HL-60/S4 treated with phorbol 12-myristate 13-acetate at 8.2 ng/mL for 4 days and 3 days (cell line): Measurements from ENCODE around the gene ANKZF1.

Source experiments
- in situ Hi-C: fragments of 300-500 bp; cut with MboI; formaldehyde crosslinking; loops from 2 replicates; pipeline ENCODE4 v1.15.0; 2022; ENCODE audit warnings: low sequenced_read_pairs

Gene ANKZF1

GRCh38 chr2:219279151-219279915 lies 49.7 kb downstream of the ANKZF1 start, which contains the start of gene DNAJB2:
Gene DNAJB2 (plus strand): TSS chr2:219279366. CDS start chr2:219279834, 468 bp downstream.
- in situ Hi-C loops = no loop called here

- in situ Hi-C loops = no loop called here
Measured at GRCh38 chr2:219279916-219280516, 50.4 kb downstream of the ANKZF1 start.

- in situ Hi-C loops = no loop called here
Measured at GRCh38 chr2:219280651-219281050, 51.0 kb downstream of the ANKZF1 start.

- in situ Hi-C loops = no loop called here
Measured at GRCh38 chr2:219281588-219281987, 52.0 kb downstream of the ANKZF1 start.

- in situ Hi-C loops = no loop called here
Measured at GRCh38 chr2:219282375-219282774, 52.8 kb downstream of the ANKZF1 start.

- in situ Hi-C loops = no loop called here
Measured at GRCh38 chr2:219282943-219283581, 53.5 kb downstream of the ANKZF1 start.

- in situ Hi-C loops = no loop called here
Measured at GRCh38 chr2:219284501-219285372, 55.1 kb downstream of the ANKZF1 start.

- in situ Hi-C loops = no loop called here
Measured at GRCh38 chr2:219285373-219285735, 55.7 kb downstream of the ANKZF1 start.

GRCh38 chr2:219285894-219286425 lies 56.4 kb downstream of the ANKZF1 start:
- in situ Hi-C loops = no loop called here
